Measurements from ENCODE around the gene MALAT1. TPM values are rescaled to one million over a fixed set of nuclear protein-coding genes. Genes with fewer than 3 reads are reported as not detected.

The MALAT1 gene
- total RNA-seq, 1 experiment from 2014 or later = 4,167 TPM

DNA sequence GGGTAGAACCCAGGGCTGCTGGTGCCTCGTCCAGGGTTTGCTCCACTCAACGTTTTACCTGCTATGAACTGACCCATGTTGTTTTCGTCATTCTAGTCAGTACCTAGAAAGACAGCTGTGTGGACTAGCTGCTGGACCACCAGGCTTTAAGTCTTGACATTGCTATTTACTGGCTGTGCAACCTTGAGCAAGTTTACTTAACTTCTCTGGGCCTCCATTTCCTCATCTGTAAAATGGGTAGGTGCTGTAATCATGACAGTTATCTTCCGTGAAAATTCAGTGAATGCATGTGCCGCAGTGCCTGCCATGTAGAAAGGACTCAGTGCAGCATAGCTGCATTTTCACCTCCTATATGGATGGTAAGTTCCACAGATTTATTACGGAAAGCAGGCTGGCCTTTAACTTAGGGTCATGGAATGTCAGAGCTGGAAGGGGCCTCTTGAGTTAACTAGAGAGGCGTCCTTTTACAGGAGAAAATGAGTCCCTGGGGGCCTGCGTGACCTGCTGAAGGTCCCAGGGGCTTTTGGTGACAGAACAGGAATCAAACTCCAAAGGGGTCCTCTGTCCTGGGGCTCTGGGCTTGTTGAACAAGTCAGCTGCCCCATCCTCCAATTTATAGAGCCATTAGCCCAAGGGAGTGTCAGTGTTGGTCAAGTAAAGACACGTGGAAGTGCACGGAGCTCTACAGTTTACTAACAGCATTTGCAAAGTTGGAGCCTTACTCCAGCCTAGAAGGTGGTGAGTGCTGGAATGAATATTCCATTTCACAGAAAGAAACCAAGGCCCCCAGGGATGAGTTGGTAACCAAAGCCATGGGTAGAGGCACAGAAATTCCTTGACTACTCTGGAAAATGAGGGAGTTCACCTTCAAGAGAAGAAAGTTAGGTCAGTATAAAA, 12.0 kb upstream of the MALAT1 start:
- H3K9ac ChIP-seq (ENCODE audit: low read length) = peak overlapping the region; percentile 47
- peak overlapping the region; percentile 50; the same call in 1 of the 2 replicates for H3K27ac ChIP-seq (ENCODE audit: low read length)
- no peaks in the 10 kb centered on the region for H3K27me3 ChIP-seq (ENCODE audit: low read length)
- H4K20me1 ChIP-seq (ENCODE audit: insufficient read depth, low read depth, low read length) = no peaks in the 10 kb centered on the region
- no peaks in the 10 kb centered on the region for H3K79me2 ChIP-seq (ENCODE audit: low read length)
- no peaks in the 10 kb centered on the region for H3K36me3 ChIP-seq (ENCODE audit: insufficient read depth, low read length)
- H3K4me3 ChIP-seq (ENCODE audit: low read length) = no peak overlapping the region; the same call in 1 of the 2 replicates
- H3K9me2 ChIP-seq (replicated peaks; ENCODE audit: insufficient read depth, low read length) = no peaks in the 10 kb centered on the region
- peak overlapping the region; percentile 24; the same call in 1 of the 2 replicates for H2AFZ ChIP-seq (ENCODE audit: low read length)
- peaks cover 39% of the 10 kb centered on the region for H3K4me1 ChIP-seq (ENCODE audit: low read length)
- peak overlapping the region; percentile 68 for H3K4me2 ChIP-seq (ENCODE audit: low read depth, low read length, poor library complexity, severe bottlenecking)
- no peaks in the 10 kb centered on the region for H3K9me3 ChIP-seq (ENCODE audit: low read length)
- no peak for DNase-seq

DNA sequence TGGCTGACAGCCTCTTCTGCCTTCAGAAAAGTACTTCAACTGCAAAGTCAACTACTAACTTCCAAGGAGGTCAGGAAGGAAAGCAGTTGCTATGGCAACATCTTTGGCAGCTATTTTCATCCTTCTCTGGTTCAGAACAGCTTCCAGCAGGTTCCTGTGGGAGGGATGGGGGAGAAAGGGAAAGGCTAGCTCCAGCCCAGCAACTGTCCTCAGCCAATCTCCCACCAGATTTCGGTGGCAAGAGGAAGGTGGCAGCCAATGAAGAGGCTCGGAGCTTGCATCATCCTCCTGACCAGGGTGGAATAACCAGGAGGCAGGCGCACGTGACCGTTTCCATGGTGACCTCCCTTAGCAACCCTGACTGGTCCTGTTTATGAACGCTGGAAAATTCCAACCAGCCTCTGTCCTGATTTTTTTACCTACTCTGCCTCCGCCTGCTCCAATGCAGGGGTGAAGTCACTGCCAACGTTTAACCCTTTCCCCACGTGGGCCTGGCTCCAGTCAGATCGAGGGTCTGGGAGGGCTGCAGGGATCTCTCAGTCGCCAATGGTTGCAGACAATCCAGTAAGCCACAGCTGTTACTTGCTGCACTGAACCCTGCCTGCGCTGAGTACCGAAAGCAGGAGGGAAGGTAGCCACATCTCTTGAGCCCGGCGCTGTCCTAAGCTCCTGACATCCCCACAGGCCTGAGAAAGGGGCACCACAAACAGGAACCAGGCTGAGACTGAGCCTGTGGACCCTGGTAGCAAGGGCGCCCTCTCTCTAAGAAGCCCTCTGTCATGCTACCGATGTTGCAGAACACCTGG, 11.2 kb upstream of the MALAT1 start:
- Histone ChIP-seq H3K27me3 (ENCODE audit: low read length) (no peaks in the 10 kb centered on the region), H3K9ac (ENCODE audit: low read length) (peak overlapping the region; percentile 61), H3K9me3 (ENCODE audit: low read length) (no peaks in the 10 kb centered on the region), H3K9me2 (replicated peaks; ENCODE audit: insufficient read depth, low read length) (no peaks in the 10 kb centered on the region), H3K4me3 (ENCODE audit: low read length) (peak overlapping the region; percentile 52), H2AFZ (ENCODE audit: low read length) (peak overlapping the region; percentile 64), H3K4me2 (ENCODE audit: low read depth, low read length, poor library complexity, severe bottlenecking) (peak overlapping the region; percentile 68), H3K4me1 (ENCODE audit: low read length) (peaks cover 47% of the 10 kb centered on the region), H4K20me1 (ENCODE audit: insufficient read depth, low read depth, low read length) (no peaks in the 10 kb centered on the region), H3K79me2 (ENCODE audit: low read length) (no peaks in the 10 kb centered on the region), H3K36me3 (ENCODE audit: insufficient read depth, low read length) (no peaks in the 10 kb centered on the region), H3K27ac (ENCODE audit: low read length) (peak overlapping the region; percentile 69)
- peak; percentile 91 for DNase-seq

DNA sequence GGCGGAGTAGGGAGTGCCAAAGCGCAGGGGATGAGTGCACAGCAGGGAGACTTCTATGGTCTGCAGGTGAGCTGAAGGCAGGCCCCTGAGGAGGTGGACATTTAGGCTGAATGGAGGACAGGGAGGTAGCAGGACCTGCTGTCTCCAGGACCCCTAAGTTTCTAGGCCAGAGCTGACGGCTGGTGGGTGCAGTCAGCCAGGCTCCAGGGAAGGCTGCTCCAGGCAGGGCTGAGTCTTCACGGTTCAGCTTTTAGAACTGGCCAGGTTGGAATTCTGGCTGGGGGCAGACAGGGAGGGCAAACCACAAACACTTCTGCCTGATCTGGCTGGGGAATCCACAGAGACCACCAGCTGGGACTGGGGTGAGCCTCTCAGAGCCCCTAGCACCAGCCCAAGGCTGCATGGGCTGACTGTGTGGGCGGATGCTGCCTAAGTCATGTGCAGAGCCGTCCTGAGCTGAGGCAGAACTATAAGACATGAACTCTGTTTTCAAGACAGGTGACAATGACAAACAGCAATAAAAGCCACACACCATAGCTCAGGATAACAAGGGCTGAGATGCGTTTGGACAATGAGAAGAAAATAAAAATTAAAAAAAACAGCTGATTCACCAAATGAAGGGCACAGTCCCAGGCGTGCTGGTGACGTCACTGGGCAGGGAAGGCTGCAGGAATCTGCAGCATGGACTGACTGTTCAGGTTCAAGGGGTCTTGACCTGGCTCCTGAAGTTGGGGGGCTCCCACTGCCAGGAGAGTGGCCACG, 10.4 kb upstream of the MALAT1 start:
- Histone ChIP-seq H3K9me3 (ENCODE audit: low read length) (no peaks in the 10 kb centered on the region), H3K27me3 (ENCODE audit: low read length) (no peaks in the 10 kb centered on the region), H3K79me2 (ENCODE audit: low read length) (no peaks in the 10 kb centered on the region), H4K20me1 (ENCODE audit: insufficient read depth, low read depth, low read length) (no peaks in the 10 kb centered on the region), H3K36me3 (ENCODE audit: insufficient read depth, low read length) (no peaks in the 10 kb centered on the region), H3K4me1 (ENCODE audit: low read length) (peaks cover 54% of the 10 kb centered on the region), H3K27ac (ENCODE audit: low read length) (peak overlapping the region; percentile 69), H3K4me2 (ENCODE audit: low read depth, low read length, poor library complexity, severe bottlenecking) (peak overlapping the region; percentile 68), H3K4me3 (ENCODE audit: low read length) (peak overlapping the region; percentile 52), H2AFZ (ENCODE audit: low read length) (peak overlapping the region; percentile 64), H3K9me2 (replicated peaks; ENCODE audit: insufficient read depth, low read length) (no peaks in the 10 kb centered on the region), H3K9ac (ENCODE audit: low read length) (peak overlapping the region; percentile 61)
- DNase-seq = peak; percentile 64

DNA sequence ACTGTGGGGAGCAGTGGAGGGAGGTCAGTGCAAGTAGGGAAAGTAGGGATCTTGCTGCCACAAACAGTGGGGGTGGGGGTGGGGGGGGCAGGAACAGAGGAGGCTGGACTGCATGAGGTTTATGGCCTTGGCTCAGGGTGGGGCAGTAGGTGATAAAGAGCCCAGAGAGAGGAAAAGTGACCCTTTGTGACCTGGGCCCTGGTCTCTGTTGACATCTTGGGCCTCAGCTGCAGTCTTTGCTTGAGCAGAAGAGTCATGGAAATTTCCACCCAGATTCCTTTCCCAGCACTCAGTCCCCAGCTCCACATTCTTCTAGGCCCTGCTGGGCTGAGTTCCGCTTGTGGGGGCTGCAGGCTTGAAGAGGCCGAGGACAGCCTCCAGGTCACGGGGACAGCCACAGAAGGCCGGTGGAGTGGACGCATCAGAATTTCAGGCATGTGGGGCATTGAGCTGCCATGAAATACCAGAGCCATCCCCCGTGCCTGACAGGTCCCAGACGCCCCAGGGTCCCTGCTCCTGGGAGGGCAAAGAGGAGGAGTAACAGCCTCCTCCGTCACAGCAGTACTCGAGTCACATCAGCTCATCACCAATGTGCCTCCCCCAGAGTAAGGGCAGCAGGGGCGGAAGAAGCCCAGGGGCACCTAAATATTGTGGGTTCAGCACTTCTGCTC, 9.7 kb upstream of the MALAT1 start:
- peak overlapping the region; percentile 61 for H3K9ac ChIP-seq (ENCODE audit: low read length)
- peak overlapping the region; percentile 69; the same call in 1 of the 2 replicates for H3K27ac ChIP-seq (ENCODE audit: low read length)
- DNase-seq = no peak
- H3K4me2 ChIP-seq (ENCODE audit: low read depth, low read length, poor library complexity, severe bottlenecking) = peak overlapping the region; percentile 68
- H4K20me1 ChIP-seq (ENCODE audit: insufficient read depth, low read depth, low read length) = no peaks in the 10 kb centered on the region
- H3K9me2 ChIP-seq (replicated peaks; ENCODE audit: insufficient read depth, low read length) = no peaks in the 10 kb centered on the region
- H3K9me3 ChIP-seq (ENCODE audit: low read length) = no peaks in the 10 kb centered on the region
- no peaks in the 10 kb centered on the region for H3K36me3 ChIP-seq (ENCODE audit: insufficient read depth, low read length)
- no peak overlapping the region for H3K4me3 ChIP-seq (ENCODE audit: low read length)
- no peaks in the 10 kb centered on the region for H3K27me3 ChIP-seq (ENCODE audit: low read length)
- no peak overlapping the region for H2AFZ ChIP-seq (ENCODE audit: low read length)
- no peaks in the 10 kb centered on the region for H3K79me2 ChIP-seq (ENCODE audit: low read length)
- H3K4me1 ChIP-seq (ENCODE audit: low read length) = peaks cover 60% of the 10 kb centered on the region

DNA sequence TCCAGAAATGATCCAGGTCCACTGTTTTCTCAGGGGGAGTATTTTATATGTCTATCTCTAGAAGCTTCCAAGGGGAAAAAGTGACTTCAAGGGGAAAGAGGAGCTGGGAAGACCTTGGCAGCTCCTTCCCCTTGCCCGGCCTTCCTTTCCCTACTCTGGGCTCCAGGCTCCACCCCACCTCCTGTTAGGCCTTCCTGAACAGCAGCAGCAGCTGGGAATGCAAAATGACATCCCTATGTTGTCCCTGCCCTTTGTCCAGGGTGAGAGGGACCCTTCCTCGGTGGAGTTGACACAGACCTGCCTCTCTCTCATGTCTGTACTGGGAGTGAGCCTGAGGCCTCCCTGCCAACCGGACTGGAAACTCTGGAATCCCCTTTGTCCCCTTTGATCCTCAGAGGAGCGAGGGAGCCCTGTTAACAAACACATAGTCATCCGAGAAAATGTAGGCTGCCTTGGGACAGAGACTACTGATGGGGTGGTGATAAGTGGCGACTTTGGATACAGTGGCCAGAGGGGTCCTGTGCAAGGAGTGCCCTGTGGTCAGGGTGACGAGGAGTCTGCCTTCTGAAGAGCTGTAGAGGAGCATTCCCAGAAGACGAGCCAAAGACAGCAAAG, 9.0 kb upstream of the MALAT1 start:
- H3K4me2 ChIP-seq (ENCODE audit: low read depth, low read length, poor library complexity, severe bottlenecking) = no peak overlapping the region
- no peaks in the 10 kb centered on the region for H3K27me3 ChIP-seq (ENCODE audit: low read length)
- no peak overlapping the region for H3K4me3 ChIP-seq (ENCODE audit: low read length)
- peaks cover 65% of the 10 kb centered on the region for H3K4me1 ChIP-seq (ENCODE audit: low read length)
- DNase-seq = no peak
- no peaks in the 10 kb centered on the region for H4K20me1 ChIP-seq (ENCODE audit: insufficient read depth, low read depth, low read length)
- H2AFZ ChIP-seq (ENCODE audit: low read length) = no peak overlapping the region
- no peak overlapping the region for H3K9ac ChIP-seq (ENCODE audit: low read length)
- H3K9me3 ChIP-seq (ENCODE audit: low read length) = no peaks in the 10 kb centered on the region
- no peaks in the 10 kb centered on the region for H3K79me2 ChIP-seq (ENCODE audit: low read length)
- no peaks in the 10 kb centered on the region for H3K36me3 ChIP-seq (ENCODE audit: insufficient read depth, low read length)
- H3K27ac ChIP-seq (ENCODE audit: low read length) = no peak overlapping the region
- no peaks in the 10 kb centered on the region for H3K9me2 ChIP-seq (replicated peaks; ENCODE audit: insufficient read depth, low read length)

DNA sequence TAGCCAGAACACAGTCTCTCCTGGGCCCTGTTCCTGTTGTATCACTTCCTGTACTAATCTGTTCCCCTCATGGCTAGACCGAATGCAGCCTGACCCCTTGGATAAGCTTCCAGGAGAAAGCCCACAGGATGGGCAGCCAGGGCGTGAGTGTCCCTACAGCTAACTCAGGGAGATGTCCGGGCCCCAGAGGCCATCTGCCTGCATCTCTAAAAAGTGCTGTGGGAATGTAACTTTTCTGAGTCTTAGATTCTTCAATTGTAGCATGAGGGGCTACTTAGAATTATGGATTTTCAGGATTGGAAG, 7.7 kb upstream of the MALAT1 start:
- Histone ChIP-seq H3K9me3 (ENCODE audit: low read length) (no peaks in the 10 kb centered on the region), H3K4me1 (ENCODE audit: low read length) (peaks cover 65% of the 10 kb centered on the region), H3K27me3 (ENCODE audit: low read length) (no peaks in the 10 kb centered on the region), H3K9me2 (replicated peaks; ENCODE audit: insufficient read depth, low read length) (no peaks in the 10 kb centered on the region), H3K4me3 (ENCODE audit: low read length) (no peak overlapping the region), H3K36me3 (ENCODE audit: insufficient read depth, low read length) (no peaks in the 10 kb centered on the region), H2AFZ (ENCODE audit: low read length) (no peak overlapping the region), H3K27ac (ENCODE audit: low read length) (no peak overlapping the region), H4K20me1 (ENCODE audit: insufficient read depth, low read depth, low read length) (no peaks in the 10 kb centered on the region), H3K4me2 (ENCODE audit: low read depth, low read length, poor library complexity, severe bottlenecking) (no peak overlapping the region), H3K9ac (ENCODE audit: low read length) (no peak overlapping the region), H3K79me2 (ENCODE audit: low read length) (no peaks in the 10 kb centered on the region)
- no peak for DNase-seq

DNA sequence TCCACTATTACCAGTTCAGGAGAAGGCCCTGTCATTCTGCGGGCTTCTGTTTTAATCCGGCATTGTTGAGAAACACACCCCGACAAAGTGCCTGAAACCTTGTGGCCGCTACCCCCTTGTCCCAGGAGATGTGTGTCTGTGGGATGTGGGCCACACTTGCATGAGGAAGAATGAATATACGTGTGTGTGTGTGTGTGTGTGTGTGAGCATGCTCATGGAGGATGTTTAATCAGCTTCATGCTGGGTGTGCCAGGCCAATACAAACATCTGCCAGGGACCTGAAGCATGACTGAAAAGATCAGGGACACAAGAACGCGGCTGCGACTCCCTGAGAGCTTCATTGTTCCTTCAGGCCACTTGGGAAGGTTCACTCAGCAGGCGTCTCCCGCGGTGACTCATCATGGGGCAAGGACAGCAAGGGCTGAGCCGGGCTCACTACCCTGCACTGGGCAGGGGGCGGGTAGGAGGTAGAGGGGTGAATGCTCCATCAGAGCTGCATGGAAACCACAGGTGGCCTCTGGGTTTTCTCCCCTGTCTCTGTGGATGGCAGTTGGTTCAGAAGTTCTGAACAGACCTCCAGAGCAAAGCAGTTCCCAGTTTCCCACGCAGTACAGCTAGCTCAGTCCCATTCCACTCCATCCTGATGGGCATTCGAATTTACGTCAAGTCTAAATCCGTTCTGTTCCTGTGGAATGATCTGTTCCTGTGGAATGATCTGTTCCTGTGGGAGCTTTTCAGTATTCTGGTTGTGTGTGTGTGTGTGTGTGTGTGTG, 7.0 kb upstream of the MALAT1 start:
- DNase-seq = no peak
- no peaks in the 10 kb centered on the region for H3K27me3 ChIP-seq (ENCODE audit: low read length)
- H3K9me3 ChIP-seq (ENCODE audit: low read length) = no peaks in the 10 kb centered on the region
- no peak overlapping the region for H3K4me3 ChIP-seq (ENCODE audit: low read length)
- H4K20me1 ChIP-seq (ENCODE audit: insufficient read depth, low read depth, low read length) = no peaks in the 10 kb centered on the region
- peaks cover 68% of the 10 kb centered on the region for H3K4me1 ChIP-seq (ENCODE audit: low read length)
- H3K4me2 ChIP-seq (ENCODE audit: low read depth, low read length, poor library complexity, severe bottlenecking) = no peak overlapping the region
- no peak overlapping the region for H3K9ac ChIP-seq (ENCODE audit: low read length)
- H3K79me2 ChIP-seq (ENCODE audit: low read length) = no peaks in the 10 kb centered on the region
- H3K27ac ChIP-seq (ENCODE audit: low read length) = no peak overlapping the region
- H3K36me3 ChIP-seq (ENCODE audit: insufficient read depth, low read length) = no peaks in the 10 kb centered on the region
- H2AFZ ChIP-seq (ENCODE audit: low read length) = peak overlapping the region; percentile 8; the same call in 1 of the 2 replicates
- H3K9me2 ChIP-seq (replicated peaks; ENCODE audit: insufficient read depth, low read length) = no peaks in the 10 kb centered on the region

Data from Karpas-422 (cell line).